Smooth muscle cell (in vitro differentiated cells): Measurements from ENCODE around the gene METTL16. TPM values are rescaled to one million over a fixed set of nuclear protein-coding genes. Genes with fewer than 3 reads are reported as not detected.

Experiments
- DNase-seq: peaks from one replicate; lab custom pipeline; 2025; ENCODE audit not compliant: unreplicated experiment; lab: John Stamatoyannopoulos, UW
- H2AFZ ChIP-seq: fragments of 200-600 bp; sonication (generic); 2 replicates; pipeline ENCODE4 v1.6.0; 2016; ENCODE audit warnings: antibody characterized with exemption, low read depth, mild to moderate bottlenecking
- H3F3A ChIP-seq: fragments of 200-600 bp; sonication (generic); 2 replicates; pipeline ENCODE4 v1.6.0; 2017; ENCODE audit warnings: antibody characterized with exemption, low read depth
- H3K27ac ChIP-seq: fragments of 200-600 bp; sonication (generic); 2 replicates; pipeline ENCODE4 v1.5.1; 2016; ENCODE audit warnings: low read depth, mild to moderate bottlenecking
- H3K27me3 ChIP-seq: fragments of 200-600 bp; sonication (generic); 2 replicates; pipeline ENCODE4 v1.6.1; 2016; ENCODE audit warnings: low read depth, mild to moderate bottlenecking
- H3K36me3 ChIP-seq: fragments of 200-600 bp; sonication (generic); 2 replicates; pipeline ENCODE4 v1.5.1; 2016; ENCODE audit warnings: low read depth
- H3K4me1 ChIP-seq: fragments of 200-600 bp; sonication (generic); 2 replicates; pipeline ENCODE4 v1.5.1; 2016; ENCODE audit warnings: low read depth
- H3K4me2 ChIP-seq: fragments of 200-600 bp; sonication (generic); 2 replicates; pipeline ENCODE4 v1.6.0; 2016; ENCODE audit warnings: mild to moderate bottlenecking
- H3K4me3 ChIP-seq: fragments of 200-600 bp; sonication (generic); 2 replicates; pipeline ENCODE4 v1.5.1; 2016; ENCODE audit warnings: mild to moderate bottlenecking
- H3K79me2 ChIP-seq: fragments of 200-600 bp; sonication (generic); 2 replicates; pipeline ENCODE4 v1.6.0; 2016; ENCODE audit warnings: low read depth, mild to moderate bottlenecking
- H3K9ac ChIP-seq: fragments of 200-600 bp; sonication (generic); 2 replicates; pipeline ENCODE4 v1.6.0; 2016; ENCODE audit warnings: low read depth
- H3K9me3 ChIP-seq: fragments of 200-600 bp; sonication (generic); replicated peaks from 2 replicates; pipeline ENCODE4 v1.5.1; 2016; ENCODE audit warnings: low read depth
- H4K20me1 ChIP-seq: fragments of 200-600 bp; sonication (generic); 2 replicates; pipeline ENCODE4 v1.6.0; 2016; ENCODE audit warnings: low read depth
- WGBS: methylation state at CpG from one replicate; pipeline ENCODE4 v1.1.7; 2016; ENCODE audit warnings: low lambda C conversion rate; 5-methylcytosine and 5-hydroxymethylcytosine counted together
- polyA plus RNA-seq: library from polyadenylated mRNA; unstranded; fragments of >200 nt; fragmentation: Nextera tagmentation; extraction: Ambion mirVana; gene quantifications from 2 replicates; pipeline ENCODE4 v1.2.1, GENCODE V29; 2016
- total RNA-seq: library from RNA; depleted of rRNA; stranded (reverse); fragments of >200 nt; gene quantifications from 2 replicates; pipeline ENCODE4 v1.2.3, GENCODE V29; 2014
- TF ChIP-seq, protein P1 (sequence below): fragments of 200-600 bp; sonication (generic); IDR thresholded peaks from 2 replicates; pipeline ENCODE4 v1.5.1; 2017; ENCODE audit warnings: borderline replicate concordance, mild to moderate bottlenecking, antibody characterized with exemption; ENCODE audit not compliant: insufficient read depth, poor library complexity, severe bottlenecking

The METTL16 gene
- total and polyA plus RNA-seq, 2 experiments from 2014 or later = 16.8 to 27.4 TPM

DNA sequence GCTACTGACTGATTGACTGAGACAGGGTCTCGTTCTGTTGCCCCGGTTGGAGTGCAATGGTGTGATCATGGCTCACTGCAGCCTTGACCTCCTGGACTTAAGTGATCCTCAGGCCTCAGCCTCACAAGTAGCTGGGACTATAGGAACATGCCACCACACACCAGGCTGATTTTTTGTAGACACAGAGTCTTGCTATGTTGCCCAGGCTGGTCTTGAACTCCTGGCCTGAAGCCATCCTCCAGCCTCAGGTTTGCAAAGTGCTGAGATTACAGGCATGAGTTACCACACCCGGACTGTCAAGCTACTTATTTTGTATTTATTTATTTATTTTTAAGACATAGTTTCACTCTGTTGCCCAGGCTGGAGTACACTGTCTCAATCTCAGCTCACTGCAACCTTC is 55.2 kb downstream of the METTL16 start:
- Histone ChIP-seq H3K4me2 (no peak overlapping the region), H3K4me3 (no peak overlapping the region)
- no peak for DNase-seq

DNA sequence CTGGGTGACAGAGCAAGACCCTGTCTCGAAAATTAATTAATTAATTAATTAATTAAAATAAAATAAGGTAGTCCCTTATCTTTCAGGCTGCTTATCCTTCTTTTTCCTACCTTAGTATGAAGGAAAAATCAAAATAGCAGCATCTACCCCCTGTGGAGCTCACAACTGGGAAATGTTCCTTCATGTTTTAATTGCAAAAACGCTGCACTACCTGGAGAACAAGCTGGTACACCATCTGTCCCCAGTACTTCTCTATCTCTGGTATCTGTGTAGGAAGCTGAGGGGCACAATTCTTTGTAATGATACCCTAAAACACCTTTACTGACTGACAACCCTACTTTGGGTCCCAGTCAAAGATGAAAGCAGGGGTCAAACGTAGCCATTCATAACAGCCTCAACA is 55.7 kb downstream of the METTL16 start:
- Histone ChIP-seq H3K4me2 (no peak overlapping the region), H3K4me3 (no peak overlapping the region), H3K27me3 (no peaks in the 10 kb centered on the region), H3K4me1 (no peaks in the 10 kb centered on the region), H2AFZ (no peak overlapping the region), H4K20me1 (peaks cover 4% of the 10 kb centered on the region), H3K79me2 (no peaks in the 10 kb centered on the region), H3K27ac (no peak overlapping the region), H3K36me3 (no peaks in the 10 kb centered on the region), H3F3A (no peaks in the 10 kb centered on the region), H3K9ac (no peak overlapping the region), H3K9me3 (no peaks in the 10 kb centered on the region)
- TF ChIP-seq, protein P1, sequence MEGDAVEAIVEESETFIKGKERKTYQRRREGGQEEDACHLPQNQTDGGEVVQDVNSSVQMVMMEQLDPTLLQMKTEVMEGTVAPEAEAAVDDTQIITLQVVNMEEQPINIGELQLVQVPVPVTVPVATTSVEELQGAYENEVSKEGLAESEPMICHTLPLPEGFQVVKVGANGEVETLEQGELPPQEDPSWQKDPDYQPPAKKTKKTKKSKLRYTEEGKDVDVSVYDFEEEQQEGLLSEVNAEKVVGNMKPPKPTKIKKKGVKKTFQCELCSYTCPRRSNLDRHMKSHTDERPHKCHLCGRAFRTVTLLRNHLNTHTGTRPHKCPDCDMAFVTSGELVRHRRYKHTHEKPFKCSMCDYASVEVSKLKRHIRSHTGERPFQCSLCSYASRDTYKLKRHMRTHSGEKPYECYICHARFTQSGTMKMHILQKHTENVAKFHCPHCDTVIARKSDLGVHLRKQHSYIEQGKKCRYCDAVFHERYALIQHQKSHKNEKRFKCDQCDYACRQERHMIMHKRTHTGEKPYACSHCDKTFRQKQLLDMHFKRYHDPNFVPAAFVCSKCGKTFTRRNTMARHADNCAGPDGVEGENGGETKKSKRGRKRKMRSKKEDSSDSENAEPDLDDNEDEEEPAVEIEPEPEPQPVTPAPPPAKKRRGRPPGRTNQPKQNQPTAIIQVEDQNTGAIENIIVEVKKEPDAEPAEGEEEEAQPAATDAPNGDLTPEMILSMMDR = no peak
- DNase-seq = no peak
- 97% methylated on average over 3 of the region's 3 CpGs for WGBS

More for the DNA sequence above, 55.2 kb downstream of the METTL16 start:
- H4K20me1 ChIP-seq = peaks cover 4% of the 10 kb centered on the region
- TF ChIP-seq, protein P1 = no peak
- H3K79me2 ChIP-seq = no peaks in the 10 kb centered on the region
- H3K27me3 ChIP-seq = no peaks in the 10 kb centered on the region
- H3K9me3 ChIP-seq = no peaks in the 10 kb centered on the region
- H3K4me1 ChIP-seq = no peaks in the 10 kb centered on the region
- H3F3A ChIP-seq = no peaks in the 10 kb centered on the region
- H3K9ac ChIP-seq = no peak overlapping the region
- H2AFZ ChIP-seq = no peak overlapping the region
- H3K36me3 ChIP-seq = no peaks in the 10 kb centered on the region
- 97% methylated on average over 3 of the region's 3 CpGs for WGBS
- H3K27ac ChIP-seq = no peak overlapping the region

DNA sequence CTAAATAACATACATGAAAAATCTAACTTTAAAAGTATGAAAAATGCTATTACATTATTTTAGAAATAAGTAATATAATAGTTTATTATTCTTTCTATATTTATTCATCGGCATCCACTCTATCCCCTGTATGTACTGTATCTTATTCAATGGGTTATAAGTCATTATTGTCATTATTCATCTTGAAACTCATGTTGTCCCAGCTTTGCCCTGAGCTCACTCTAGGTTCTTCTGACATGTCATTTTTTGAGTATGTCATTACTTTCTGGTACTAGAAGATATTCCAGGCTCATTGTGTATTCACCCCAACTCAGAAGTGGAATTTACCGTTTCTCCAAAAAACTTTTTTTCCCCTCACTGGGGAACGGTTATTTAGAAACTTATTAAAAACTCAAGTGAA is 57.8 kb downstream of the METTL16 start:
- no peak overlapping the region for H2AFZ ChIP-seq
- H3K27me3 ChIP-seq = no peaks in the 10 kb centered on the region
- TF ChIP-seq, protein P1 = no peak
- H3K4me2 ChIP-seq = no peak overlapping the region
- H3K4me1 ChIP-seq = no peaks in the 10 kb centered on the region
- H3K4me3 ChIP-seq = no peak overlapping the region
- H3K27ac ChIP-seq = no peak overlapping the region
- DNase-seq = no peak
- H3K36me3 ChIP-seq = no peaks in the 10 kb centered on the region
- 99% methylated on average over 3 of the region's 3 CpGs for WGBS
- H3K79me2 ChIP-seq = no peaks in the 10 kb centered on the region
- H3K9ac ChIP-seq = no peak overlapping the region
- H3F3A ChIP-seq = no peaks in the 10 kb centered on the region
- no peaks in the 10 kb centered on the region for H3K9me3 ChIP-seq
- peaks cover 4% of the 10 kb centered on the region for H4K20me1 ChIP-seq

DNA sequence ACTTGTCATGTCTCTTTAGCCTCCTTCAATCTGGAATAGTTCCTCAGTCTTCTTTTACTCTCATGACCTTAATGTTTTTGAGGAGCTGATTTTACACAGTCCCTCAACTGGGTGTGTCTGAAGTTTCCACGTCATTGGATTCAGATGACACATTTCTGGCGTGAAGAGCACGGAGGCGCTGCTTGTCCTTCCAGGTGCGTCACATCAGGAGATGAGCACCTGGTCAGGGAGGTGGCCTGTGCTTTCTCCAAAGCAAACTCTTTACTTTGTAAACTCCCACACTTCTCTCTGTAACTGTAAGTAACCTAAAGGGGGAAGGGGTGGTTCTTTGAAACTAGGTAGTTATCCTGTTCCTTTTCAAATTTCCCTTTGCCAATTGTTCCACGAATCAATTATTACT is 58.4 kb downstream of the METTL16 start:
- H3K79me2 ChIP-seq = no peaks in the 10 kb centered on the region
- no peak overlapping the region for H3K4me3 ChIP-seq
- H3K4me2 ChIP-seq = no peak overlapping the region
- H3K9ac ChIP-seq = no peak overlapping the region
- peaks cover 4% of the 10 kb centered on the region for H4K20me1 ChIP-seq
- H3K36me3 ChIP-seq = no peaks in the 10 kb centered on the region
- no peak for DNase-seq
- no peak overlapping the region for H3K27ac ChIP-seq
- WGBS = 94% methylated on average over 6 of the region's 6 CpGs
- no peaks in the 10 kb centered on the region for H3K27me3 ChIP-seq
- no peak overlapping the region for H2AFZ ChIP-seq
- TF ChIP-seq, protein P1 = no peak
- H3F3A ChIP-seq = no peaks in the 10 kb centered on the region
- H3K9me3 ChIP-seq = no peaks in the 10 kb centered on the region
- H3K4me1 ChIP-seq = no peaks in the 10 kb centered on the region
